ENCODE measurements around the gene THOC2. TPM values are rescaled to one million over a fixed set of nuclear protein-coding genes. Genes with fewer than 3 reads are reported as not detected.

Gene THOC2
- total and polyA plus RNA-seq, 9 of the 15 experiments (the other 6 are each of a cell fraction or from before 2014, with no cell fraction given), result 131 to 234 (median 192) TPM

GRCh38 chrX:123732670-123733363, at the start of gene THOC2 (continued):
- TF ChIP-seq ZNF609 (CRISPR knock-in tag; IDR thresholded peaks at IDR 0.05; ENCODE audit: borderline replicate concordance), result no peak
- no peak for TF ChIP-seq ZNF239 (CRISPR knock-in tag; IDR thresholded peaks at IDR 0.05)
- no peak for TF ChIP-seq ZBTB43 (CRISPR knock-in tag; IDR thresholded peaks at IDR 0.05)
- no peak for TF ChIP-seq MCM3 (IDR thresholded peaks at IDR 0.05)
- TF ChIP-seq SIRT6 (IDR thresholded peaks at IDR 0.05; ENCODE audit: low read depth, low read length), result no peak
- no peak for TF ChIP-seq TCF7 (IDR thresholded peaks at IDR 0.05; ENCODE audit: borderline replicate concordance)
- TF ChIP-seq YBX1 (IDR thresholded peaks at IDR 0.05), result no peak
- TF ChIP-seq RFX7 (CRISPR knock-in tag; IDR thresholded peaks at IDR 0.05), result no peak
- no peak for TF ChIP-seq POLR3G (IDR thresholded peaks at IDR 0.05; ENCODE audit: extremely low read depth, insufficient read length, insufficient replicate concordance)
- TF ChIP-seq ATF1 (CRISPR knock-in tag; IDR thresholded peaks at IDR 0.05), result no peak
- peak; percentile 79 for TF ChIP-seq ATF1 (tag; IDR thresholded peaks at IDR 0.05)
- no peak for TF ChIP-seq ZNF668 (CRISPR knock-in tag; IDR thresholded peaks at IDR 0.05)
- no peak for TF ChIP-seq TFAM (CRISPR knock-in tag; conservative IDR thresholded peaks at IDR 0.05)
- TF ChIP-seq PATZ1 (CRISPR knock-in tag; IDR thresholded peaks at IDR 0.05; ENCODE audit: borderline replicate concordance), result no peak
- no peak for TF ChIP-seq U2AF2 (optimal IDR thresholded peaks at IDR 0.05; ENCODE audit: low read depth, low read length)
- TF ChIP-seq ETV5 (CRISPR knock-in tag; IDR thresholded peaks at IDR 0.05; ENCODE audit: low read depth), result peak; percentile 53; the same call in 1 of the 2 replicates
- TF ChIP-seq KDM4B (IDR thresholded peaks at IDR 0.05; ENCODE audit: borderline replicate concordance in 2 of 2, low read depth in 1 of 2), result peak in 1 of 2 experiments; percentile 65; a peak in 1 of 4 replicates
- TF ChIP-seq HDGF (IDR thresholded peaks at IDR 0.05), result no peak
- no peak for TF ChIP-seq ZBTB49 (CRISPR knock-in tag; IDR thresholded peaks at IDR 0.05; ENCODE audit: borderline replicate concordance)
